CD14-positive monocyte (primary cell): ENCODE measurements around the gene SMYD3. TPM values are rescaled to one million over a fixed set of nuclear protein-coding genes. Genes with fewer than 3 reads are reported as not detected.

Experiments used
- DNase-seq, 3 donors: peaks; one replicate each; pipeline ENCODE4 v3.0.0-alpha.2; 2011 to 2022
- H2AFZ ChIP-seq: 2 replicates; pipeline ENCODE4 v1.6.0; 2012; ENCODE audit warnings: mild to moderate bottlenecking, low read depth, low read length, inconsistent platforms; ENCODE audit not compliant: insufficient read depth, poor library complexity, severe bottlenecking
- H3K27ac ChIP-seq, 2 donors: 1 replicate in 1 of 2; 2 replicates in 1 of 2; pipeline ENCODE4 v1.5.1; 2012 to 2013; ENCODE audit warnings: low read length in 2 of 2, control low read depth in 1 of 2, inconsistent platforms in 1 of 2, low read depth in 1 of 2, mild to moderate bottlenecking in 1 of 2
- H3K27me3 ChIP-seq, 2 donors: one replicate each; pipeline versions ENCODE4 v1.6.0 to v1.6.1; 2011 to 2013; ENCODE audit warnings: low read length in 2 of 2; ENCODE audit not compliant: control insufficient read depth in 2 of 2, insufficient read depth in 2 of 2
- H3K36me3 ChIP-seq, 2 donors: replicated peaks in 1 of 2; 1 replicate in 1 of 2; 2 replicates in 1 of 2; pipeline versions ENCODE4 v1.5.1 to v1.6.1; 2012 to 2013; ENCODE audit warnings: low read length in 2 of 2, control low read depth in 1 of 2, inconsistent platforms in 1 of 2, mild to moderate bottlenecking in 1 of 2; ENCODE audit not compliant: insufficient read depth in 2 of 2, control insufficient read depth in 1 of 2
- H3K4me1 ChIP-seq, 2 donors: 1 replicate in 1 of 2; 2 replicates in 1 of 2; pipeline versions ENCODE4 v1.5.1 to v1.6.1; 2012 to 2013; ENCODE audit warnings: low read length in 2 of 2, control low read depth in 1 of 2, inconsistent platforms in 1 of 2, mild to moderate bottlenecking in 1 of 2, moderate library complexity in 1 of 2; ENCODE audit not compliant: insufficient read depth in 2 of 2, control insufficient read depth in 1 of 2
- H3K4me2 ChIP-seq: replicated peaks from 2 replicates; pipeline ENCODE3; 2012; ENCODE audit warnings: low read length, moderate library complexity, mild to moderate bottlenecking; ENCODE audit not compliant: poor library complexity, severe bottlenecking; ENCODE audit errors: extremely low read depth
- H3K4me3 ChIP-seq, 3 experiments: fragments of 200-600 bp in 1 of 3; sonication (generic) in 1 of 3; replicated peaks in 1 of 3; 1 replicate in 2 of 3; 2 replicates in 1 of 3; pipeline ENCODE4 v1.5.1; 2011 to 2013; ENCODE audit warnings: low read length in 3 of 3, mild to moderate bottlenecking in 3 of 3, control low read depth in 2 of 3, low read depth in 2 of 3, inconsistent platforms in 1 of 3, moderate library complexity in 1 of 3
- H3K79me2 ChIP-seq: 2 replicates; pipeline ENCODE4 v1.6.0; 2012; ENCODE audit warnings: mild to moderate bottlenecking, control low read depth, inconsistent platforms, low read length, moderate library complexity; ENCODE audit not compliant: insufficient read depth
- H3K9ac ChIP-seq: 2 replicates; pipeline ENCODE4 v1.6.0; 2017; ENCODE audit warnings: low read length, mild to moderate bottlenecking; ENCODE audit not compliant: insufficient read depth, poor library complexity, severe bottlenecking
- H3K9me3 ChIP-seq, 2 donors: replicated peaks in 1 of 2; 1 replicate in 1 of 2; 2 replicates in 1 of 2; pipeline versions ENCODE4 v1.5.1 to v1.6.1; 2012 to 2013; ENCODE audit warnings: low read length in 2 of 2, control low read depth in 1 of 2; ENCODE audit not compliant: control insufficient read depth in 1 of 2, insufficient read depth in 1 of 2
- H4K20me1 ChIP-seq: 2 replicates; pipeline ENCODE4 v1.6.0; 2012; ENCODE audit warnings: mild to moderate bottlenecking, low read length, control low read depth, moderate library complexity; ENCODE audit not compliant: insufficient read depth
- H3K27ac Mint-ChIP-seq, 7 donors: one replicate each; pipeline ENCODE4 v1.8.0; 2020; ENCODE audit warnings: mild to moderate bottlenecking in 7 of 7, mixed read lengths in 7 of 7, moderate library complexity in 6 of 7, inconsistent platforms in 2 of 7
- H3K27me3 Mint-ChIP-seq, 3 donors: one replicate each; pipeline ENCODE4 v1.8.0; 2021 to 2022; ENCODE audit warnings: low read depth in 3 of 3, mild to moderate bottlenecking in 3 of 3, mixed read lengths in 3 of 3, moderate library complexity in 3 of 3, inconsistent platforms in 1 of 3
- H3K36me3 Mint-ChIP-seq, 2 donors: one replicate each; pipeline ENCODE4 v1.8.0; 2020; ENCODE audit warnings: mixed read lengths in 2 of 2, inconsistent platforms in 1 of 2, mild to moderate bottlenecking in 1 of 2
- H3K4me1 Mint-ChIP-seq: one replicate; pipeline ENCODE4 v1.8.0; 2020; ENCODE audit warnings: mild to moderate bottlenecking, mixed read lengths
- H3K4me3 Mint-ChIP-seq, 2 donors: one replicate each; pipeline ENCODE4 v1.8.0; 2020; ENCODE audit warnings: mild to moderate bottlenecking in 2 of 2, mixed read lengths in 2 of 2, moderate library complexity in 1 of 2
- H3K9me3 Mint-ChIP-seq, 7 donors: one replicate each; pipeline ENCODE4 v1.8.0; 2020 to 2022; ENCODE audit warnings: mixed read lengths in 7 of 7, mild to moderate bottlenecking in 6 of 7, moderate library complexity in 6 of 7, inconsistent platforms in 2 of 7
- WGBS: methylation state at CpG from one replicate; pipeline ENCODE4 v1.1.5; 2013; ENCODE audit warnings: missing lambda C conversion rate; ENCODE audit not compliant: insufficient coverage; 5-methylcytosine and 5-hydroxymethylcytosine counted together
- intact Hi-C, 2 donors: fragments of 100-400 bp; cut with micrococcal nuclease; formaldehyde crosslinking; loops; one replicate each; pipeline versions ENCODE4 v1.15.0 to v1.15.1; 2023
- polyA plus RNA-seq, 3 donors: library from polyadenylated mRNA; depleted of rRNA in 1 of 3; unstranded in 2 of 3; stranded (reverse) in 1 of 3; fragments of 300-500 nt in 2 of 3; fragments of >200 nt in 1 of 3; fragmentation: Illumina TruSeq in 2 of 3; gene quantifications; 1 replicate in 2 of 3; 2 replicates in 1 of 3; pipeline ENCODE4 v1.2.3, GENCODE V29; 2012 to 2021
- TF ChIP-seq, protein P1 (sequence below): fragments of 200-600 bp; IDR thresholded peaks from one replicate; pipeline ENCODE4 v1.8.0; 2022; ENCODE audit warnings: antibody characterized with exemption, mild to moderate bottlenecking

SMYD3 gene
- polyA plus RNA-seq, 3 donors = 2.7 to 8.4 (median 4.0) TPM

DNA sequence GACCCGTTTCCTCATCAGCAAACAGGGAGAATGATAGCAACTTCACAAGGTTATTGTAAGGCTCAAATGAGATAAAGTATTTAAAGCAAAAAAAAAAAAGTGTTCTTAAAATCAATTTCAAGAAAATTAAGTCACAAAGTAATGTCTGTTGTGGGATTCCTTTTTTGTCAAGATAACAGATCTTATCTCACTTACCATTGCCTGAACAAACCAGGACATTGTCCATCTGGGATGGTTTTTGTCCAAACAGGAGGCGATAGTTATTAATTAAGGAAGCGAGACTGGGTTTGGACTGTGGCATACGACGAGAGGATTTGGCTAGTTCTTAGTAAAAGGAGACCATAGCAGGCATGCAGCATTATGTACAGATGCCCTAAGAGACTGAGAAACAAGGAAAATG is 458.4 kb downstream of the SMYD3 start:
- TF ChIP-seq, protein P1, sequence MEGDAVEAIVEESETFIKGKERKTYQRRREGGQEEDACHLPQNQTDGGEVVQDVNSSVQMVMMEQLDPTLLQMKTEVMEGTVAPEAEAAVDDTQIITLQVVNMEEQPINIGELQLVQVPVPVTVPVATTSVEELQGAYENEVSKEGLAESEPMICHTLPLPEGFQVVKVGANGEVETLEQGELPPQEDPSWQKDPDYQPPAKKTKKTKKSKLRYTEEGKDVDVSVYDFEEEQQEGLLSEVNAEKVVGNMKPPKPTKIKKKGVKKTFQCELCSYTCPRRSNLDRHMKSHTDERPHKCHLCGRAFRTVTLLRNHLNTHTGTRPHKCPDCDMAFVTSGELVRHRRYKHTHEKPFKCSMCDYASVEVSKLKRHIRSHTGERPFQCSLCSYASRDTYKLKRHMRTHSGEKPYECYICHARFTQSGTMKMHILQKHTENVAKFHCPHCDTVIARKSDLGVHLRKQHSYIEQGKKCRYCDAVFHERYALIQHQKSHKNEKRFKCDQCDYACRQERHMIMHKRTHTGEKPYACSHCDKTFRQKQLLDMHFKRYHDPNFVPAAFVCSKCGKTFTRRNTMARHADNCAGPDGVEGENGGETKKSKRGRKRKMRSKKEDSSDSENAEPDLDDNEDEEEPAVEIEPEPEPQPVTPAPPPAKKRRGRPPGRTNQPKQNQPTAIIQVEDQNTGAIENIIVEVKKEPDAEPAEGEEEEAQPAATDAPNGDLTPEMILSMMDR = no peak
- Histone ChIP-seq H2AFZ (no peak overlapping the region), H3K27ac (no peak overlapping the region), H3K36me3 (no peaks in the 10 kb centered on the region), H3K79me2 (no peaks in the 10 kb centered on the region), H3K4me3 (no peak overlapping the region), H4K20me1 (no peaks in the 10 kb centered on the region), H3K4me1 (no peaks in the 10 kb centered on the region), H3K9me3 (no peaks in the 10 kb centered on the region), H3K4me2 (no peak overlapping the region), H3K9ac (no peak overlapping the region), H3K27me3 (no peaks in the 10 kb centered on the region)
- no peaks in the 10 kb centered on the region for H3K36me3 Mint-ChIP-seq
- no peaks in the 10 kb centered on the region for H3K27me3 Mint-ChIP-seq
- no peak overlapping the region for H3K27ac Mint-ChIP-seq
- no peak overlapping the region for H3K4me3 Mint-ChIP-seq
- H3K9me3 Mint-ChIP-seq = peaks cover 0 to 4% (median 0%) of the 10 kb centered on the region in 7 donors
- intact Hi-C loops = no loop called here
- 100% methylated on average over 3 of the region's 5 CpGs for WGBS
- DNase-seq = no peak
- H3K4me1 Mint-ChIP-seq = no peaks in the 10 kb centered on the region

DNA sequence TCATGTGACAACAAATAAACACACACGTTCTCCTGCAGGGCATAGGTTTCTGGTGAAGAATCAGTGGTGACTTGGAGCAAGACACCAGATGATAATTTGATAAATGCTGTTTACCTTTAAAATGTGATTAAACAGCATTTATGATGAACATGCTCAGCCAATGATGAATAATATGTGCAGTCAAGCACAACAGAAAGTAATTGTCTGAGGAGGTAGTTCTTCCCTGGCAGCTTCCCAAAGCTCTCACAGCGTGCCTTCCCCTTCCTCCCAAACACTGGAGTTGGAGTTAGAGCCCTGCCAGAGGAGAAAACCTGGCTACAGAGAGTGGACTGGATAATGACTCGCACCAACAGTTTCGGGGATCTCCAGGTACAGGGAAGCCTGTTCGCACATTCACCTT is 463.5 kb downstream of the SMYD3 start:
- Histone ChIP-seq H3K4me3 (no peak overlapping the region), H3K9ac (no peak overlapping the region), H3K27ac (no peak overlapping the region), H3K4me1 (no peaks in the 10 kb centered on the region), H4K20me1 (no peaks in the 10 kb centered on the region), H3K79me2 (no peaks in the 10 kb centered on the region), H3K27me3 (no peaks in the 10 kb centered on the region), H2AFZ (no peak overlapping the region), H3K9me3 (no peaks in the 10 kb centered on the region), H3K4me2 (no peak overlapping the region), H3K36me3 (no peaks in the 10 kb centered on the region)
- H3K27me3 Mint-ChIP-seq = no peaks in the 10 kb centered on the region
- intact Hi-C loops = no loop called here
- H3K4me3 Mint-ChIP-seq = no peak overlapping the region
- no peaks in the 10 kb centered on the region for H3K4me1 Mint-ChIP-seq
- no peaks in the 10 kb centered on the region for H3K36me3 Mint-ChIP-seq
- peaks cover 0 to 4% (median 0%) of the 10 kb centered on the region in 7 donors for H3K9me3 Mint-ChIP-seq
- no peak overlapping the region for H3K27ac Mint-ChIP-seq
- TF ChIP-seq, protein P1 = no peak
- no peak for DNase-seq
- whole genome bisulfite sequencing = no CpG with 5 or more reads among the region's 5 CpGs
